K562 (cell line): Measurements from ENCODE around the gene TSG101. TPM values are rescaled to one million over a fixed set of nuclear protein-coding genes. Genes with fewer than 3 reads are reported as not detected.

Experiments
- ATF1 ChIP-seq, 2 experiments: fragments of 450-650 bp in 1 of 2; IDR thresholded peaks; 2 replicates each; pipeline ENCODE4 v1.6.1; 2016; ENCODE audit warnings: missing compliant biosample characterization in 1 of 2, missing genetic modification characterization in 1 of 2
- BCL6 ChIP-seq: fragments of 250-450 bp; sonication (Bioruptor Pico); IDR thresholded peaks from 2 replicates; pipeline ENCODE4 v1.4.0; 2020
- HIVEP1 ChIP-seq: fragments of 250-450 bp; sonication (Bioruptor Pico); IDR thresholded peaks from 2 replicates; pipeline ENCODE4 v1.4.0; 2020; ENCODE audit warnings: mild to moderate bottlenecking
- NEUROD1 ChIP-seq: fragments of 150-350 bp; IDR thresholded peaks from 2 replicates; pipeline ENCODE4 v1.6.1; 2014; ENCODE audit warnings: borderline replicate concordance, low read length, low read depth; ENCODE audit not compliant: partially characterized antibody
- POLR2B ChIP-seq: fragments of 450-650 bp; IDR thresholded peaks from 2 replicates; pipeline ENCODE4 v1.6.1; 2018; ENCODE audit warnings: low read depth; ENCODE audit not compliant: partially characterized antibody
- POLR2G ChIP-seq: fragments of 200-400 bp; formaldehyde crosslinking; IDR thresholded peaks from 2 replicates; pipeline ENCODE4 v1.6.1; 2017; ENCODE audit warnings: low read depth, mild to moderate bottlenecking, antibody characterized with exemption, low read length, moderate library complexity
- SMAD2 ChIP-seq: fragments of 150-350 bp; IDR thresholded peaks from 2 replicates; pipeline ENCODE4 v1.6.1; 2014; ENCODE audit warnings: low read depth, mild to moderate bottlenecking, low read length
- SRSF7 ChIP-seq: fragments of 200-400 bp; formaldehyde crosslinking; optimal IDR thresholded peaks from 2 replicates; pipeline ENCODE3; 2017; ENCODE audit warnings: mild to moderate bottlenecking, low read depth, low read length
- STAG1 ChIP-seq: sonication (generic); formaldehyde crosslinking; IDR thresholded peaks from 2 replicates; pipeline ENCODE4 v1.5.0; 2020; ENCODE audit warnings: missing genetic modification reagents, borderline replicate concordance
- TCF7L2 ChIP-seq: fragments of 150-350 bp; IDR thresholded peaks from 2 replicates; pipeline ENCODE4 v1.6.1; 2016; ENCODE audit warnings: low read depth, mild to moderate bottlenecking, low read length, moderate library complexity
- ZNF133 ChIP-seq: fragments of 250-450 bp; sonication (Bioruptor Pico); IDR thresholded peaks from 2 replicates; pipeline ENCODE4 v1.4.0; 2020; ENCODE audit warnings: mild to moderate bottlenecking
- ZNF41 ChIP-seq: fragments of 250-450 bp; sonication (Bioruptor Pico); conservative IDR thresholded peaks from 2 replicates; pipeline ENCODE4 v1.4.0; 2020; ENCODE audit warnings: mild to moderate bottlenecking
- polyA plus RNA-seq, 8 experiments: library from polyadenylated mRNA; depleted of rRNA in 4 of 8; stranded (reverse) in 5 of 8; unstranded in 3 of 8; fragments of >200 nt; fragmentation: Nextera tagmentation in 2 of 8; fragmentation: Illumina TruSeq in 1 of 8; extraction: Ambion mirVana in 2 of 8; extraction: Trizol in 1 of 8; gene quantifications; 2 replicates each; pipeline versions ENCODE4 v1.2.1 to v1.2.3, GENCODE V29; 2011 to 2014; ENCODE audit warnings: inconsistent platforms in 1 of 8, missing spikeins in 1 of 8
- total RNA-seq, 7 experiments: library from RNA; depleted of rRNA in 6 of 7; stranded (reverse); fragments of >200 nt in 6 of 7; fragmentation: Illumina TruSeq in 2 of 7; extraction: Trizol in 2 of 7; gene quantifications; 2 replicates each; pipeline versions ENCODE4 v1.2.1 to v1.2.3, GENCODE V29; 2011 to 2021; ENCODE audit warnings: low replicate concordance in 1 of 7
- TF ChIP-seq, protein P1 (sequence below): fragments of 250-450 bp; sonication (Bioruptor Pico); IDR thresholded peaks from 2 replicates; pipeline ENCODE4 v1.9.0; 2021; ENCODE audit warnings: mild to moderate bottlenecking, inconsistent platforms
- TF ChIP-seq, protein P2 (sequence below): sonication (generic); formaldehyde crosslinking; IDR thresholded peaks from 2 replicates; pipeline ENCODE4 v1.8.0; 2022; ENCODE audit warnings: mild to moderate bottlenecking, missing genetic modification reagents
- TF ChIP-seq, protein P3 (sequence below): fragments of 450-650 bp; formaldehyde crosslinking; IDR thresholded peaks from 2 replicates; pipeline ENCODE4 v1.4.0; 2020; ENCODE audit warnings: mild to moderate bottlenecking, moderate library complexity
- TF ChIP-seq, protein P4 (sequence below): fragments of 250-450 bp; sonication (Bioruptor Pico); IDR thresholded peaks from 2 replicates; pipeline ENCODE4 v1.5.0; 2021
- TF ChIP-seq, protein P5 (sequence below): fragments of 250-450 bp; sonication (Bioruptor Pico); IDR thresholded peaks from 2 replicates; pipeline ENCODE4 v1.5.0; 2021; ENCODE audit warnings: mild to moderate bottlenecking, moderate library complexity

Gene TSG101
- total and polyA plus RNA-seq, 9 of the 15 experiments (the other 6 are each of a cell fraction or from before 2014, with no cell fraction given) = 24.6 to 141 (median 60.0) TPM

DNA sequence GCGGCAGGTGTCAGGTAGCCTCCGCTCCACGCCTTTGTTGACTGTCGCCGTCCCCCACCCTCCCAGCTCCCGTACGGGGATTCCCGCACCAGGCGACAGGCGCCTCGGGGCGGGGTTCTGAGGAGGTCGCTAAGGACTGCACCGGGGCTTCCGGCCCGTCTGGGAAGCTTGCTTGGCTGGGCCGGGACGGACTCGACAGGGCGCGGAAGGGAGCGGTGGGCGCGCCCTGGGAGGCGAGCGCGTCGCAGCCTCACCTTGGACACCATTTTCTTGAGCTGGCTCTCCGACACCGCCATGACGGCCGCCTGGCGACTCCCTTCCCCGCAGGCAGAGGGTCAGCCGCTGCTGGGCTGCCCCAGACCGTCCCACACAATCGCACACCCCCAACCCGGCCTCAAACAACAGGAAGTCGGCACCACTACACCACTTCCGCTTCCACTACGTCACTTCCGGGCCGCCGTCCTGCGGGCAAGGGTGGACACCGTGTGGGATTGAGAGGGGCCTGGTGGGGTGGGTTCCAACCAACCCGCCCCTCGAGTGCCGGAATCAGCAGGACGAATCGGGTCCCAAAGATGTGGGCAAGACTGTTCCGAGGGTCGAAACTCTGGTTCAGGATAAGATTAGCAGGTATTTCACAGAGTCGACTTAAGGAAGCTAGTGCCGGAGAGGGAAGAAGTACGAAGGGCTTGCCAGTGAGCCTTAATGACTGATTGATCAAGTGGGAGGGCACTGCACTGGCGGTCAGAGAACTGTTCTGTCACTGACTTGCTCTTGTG is at the start of gene TSG101 (continued):
- no peak for TF ChIP-seq ZNF133 (CRISPR knock-in tag)
- TF ChIP-seq POLR2G = peak; percentile 98
- TF ChIP-seq BCL6 = no peak
- TF ChIP-seq, protein P1, sequence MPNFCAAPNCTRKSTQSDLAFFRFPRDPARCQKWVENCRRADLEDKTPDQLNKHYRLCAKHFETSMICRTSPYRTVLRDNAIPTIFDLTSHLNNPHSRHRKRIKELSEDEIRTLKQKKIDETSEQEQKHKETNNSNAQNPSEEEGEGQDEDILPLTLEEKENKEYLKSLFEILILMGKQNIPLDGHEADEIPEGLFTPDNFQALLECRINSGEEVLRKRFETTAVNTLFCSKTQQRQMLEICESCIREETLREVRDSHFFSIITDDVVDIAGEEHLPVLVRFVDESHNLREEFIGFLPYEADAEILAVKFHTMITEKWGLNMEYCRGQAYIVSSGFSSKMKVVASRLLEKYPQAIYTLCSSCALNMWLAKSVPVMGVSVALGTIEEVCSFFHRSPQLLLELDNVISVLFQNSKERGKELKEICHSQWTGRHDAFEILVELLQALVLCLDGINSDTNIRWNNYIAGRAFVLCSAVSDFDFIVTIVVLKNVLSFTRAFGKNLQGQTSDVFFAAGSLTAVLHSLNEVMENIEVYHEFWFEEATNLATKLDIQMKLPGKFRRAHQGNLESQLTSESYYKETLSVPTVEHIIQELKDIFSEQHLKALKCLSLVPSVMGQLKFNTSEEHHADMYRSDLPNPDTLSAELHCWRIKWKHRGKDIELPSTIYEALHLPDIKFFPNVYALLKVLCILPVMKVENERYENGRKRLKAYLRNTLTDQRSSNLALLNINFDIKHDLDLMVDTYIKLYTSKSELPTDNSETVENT (CRISPR knock-in tag) = peak; percentile 60; the same call in 1 of the 2 replicates
- TF ChIP-seq, protein P2, sequence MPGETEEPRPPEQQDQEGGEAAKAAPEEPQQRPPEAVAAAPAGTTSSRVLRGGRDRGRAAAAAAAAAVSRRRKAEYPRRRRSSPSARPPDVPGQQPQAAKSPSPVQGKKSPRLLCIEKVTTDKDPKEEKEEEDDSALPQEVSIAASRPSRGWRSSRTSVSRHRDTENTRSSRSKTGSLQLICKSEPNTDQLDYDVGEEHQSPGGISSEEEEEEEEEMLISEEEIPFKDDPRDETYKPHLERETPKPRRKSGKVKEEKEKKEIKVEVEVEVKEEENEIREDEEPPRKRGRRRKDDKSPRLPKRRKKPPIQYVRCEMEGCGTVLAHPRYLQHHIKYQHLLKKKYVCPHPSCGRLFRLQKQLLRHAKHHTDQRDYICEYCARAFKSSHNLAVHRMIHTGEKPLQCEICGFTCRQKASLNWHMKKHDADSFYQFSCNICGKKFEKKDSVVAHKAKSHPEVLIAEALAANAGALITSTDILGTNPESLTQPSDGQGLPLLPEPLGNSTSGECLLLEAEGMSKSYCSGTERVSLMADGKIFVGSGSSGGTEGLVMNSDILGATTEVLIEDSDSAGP (CRISPR knock-in tag) = no peak
- peak; percentile 8 for TF ChIP-seq NEUROD1
- TF ChIP-seq, protein P3, sequence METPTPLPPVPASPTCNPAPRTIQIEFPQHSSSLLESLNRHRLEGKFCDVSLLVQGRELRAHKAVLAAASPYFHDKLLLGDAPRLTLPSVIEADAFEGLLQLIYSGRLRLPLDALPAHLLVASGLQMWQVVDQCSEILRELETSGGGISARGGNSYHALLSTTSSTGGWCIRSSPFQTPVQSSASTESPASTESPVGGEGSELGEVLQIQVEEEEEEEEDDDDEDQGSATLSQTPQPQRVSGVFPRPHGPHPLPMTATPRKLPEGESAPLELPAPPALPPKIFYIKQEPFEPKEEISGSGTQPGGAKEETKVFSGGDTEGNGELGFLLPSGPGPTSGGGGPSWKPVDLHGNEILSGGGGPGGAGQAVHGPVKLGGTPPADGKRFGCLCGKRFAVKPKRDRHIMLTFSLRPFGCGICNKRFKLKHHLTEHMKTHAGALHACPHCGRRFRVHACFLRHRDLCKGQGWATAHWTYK (CRISPR knock-in tag) = 0 out of 2 replicates have a peak, but pooled peaks have one; percentile 44
- TF ChIP-seq ZNF41 (CRISPR knock-in tag) = no peak
- peak; percentile 54 for TF ChIP-seq ATF1 (CRISPR knock-in tag; IDR thresholded peaks at IDR 0.05)
- peak; percentile 98 for TF ChIP-seq ATF1 (tag; IDR thresholded peaks at IDR 0.05)
- TF ChIP-seq, protein P4, sequence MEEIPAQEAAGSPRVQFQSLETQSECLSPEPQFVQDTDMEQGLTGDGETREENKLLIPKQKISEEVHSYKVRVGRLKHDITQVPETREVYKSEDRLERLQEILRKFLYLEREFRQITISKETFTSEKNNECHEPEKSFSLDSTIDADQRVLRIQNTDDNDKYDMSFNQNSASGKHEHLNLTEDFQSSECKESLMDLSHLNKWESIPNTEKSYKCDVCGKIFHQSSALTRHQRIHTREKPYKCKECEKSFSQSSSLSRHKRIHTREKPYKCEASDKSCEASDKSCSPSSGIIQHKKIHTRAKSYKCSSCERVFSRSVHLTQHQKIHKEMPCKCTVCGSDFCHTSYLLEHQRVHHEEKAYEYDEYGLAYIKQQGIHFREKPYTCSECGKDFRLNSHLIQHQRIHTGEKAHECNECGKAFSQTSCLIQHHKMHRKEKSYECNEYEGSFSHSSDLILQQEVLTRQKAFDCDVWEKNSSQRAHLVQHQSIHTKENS (CRISPR knock-in tag) = no peak
- TF ChIP-seq, protein P5, sequence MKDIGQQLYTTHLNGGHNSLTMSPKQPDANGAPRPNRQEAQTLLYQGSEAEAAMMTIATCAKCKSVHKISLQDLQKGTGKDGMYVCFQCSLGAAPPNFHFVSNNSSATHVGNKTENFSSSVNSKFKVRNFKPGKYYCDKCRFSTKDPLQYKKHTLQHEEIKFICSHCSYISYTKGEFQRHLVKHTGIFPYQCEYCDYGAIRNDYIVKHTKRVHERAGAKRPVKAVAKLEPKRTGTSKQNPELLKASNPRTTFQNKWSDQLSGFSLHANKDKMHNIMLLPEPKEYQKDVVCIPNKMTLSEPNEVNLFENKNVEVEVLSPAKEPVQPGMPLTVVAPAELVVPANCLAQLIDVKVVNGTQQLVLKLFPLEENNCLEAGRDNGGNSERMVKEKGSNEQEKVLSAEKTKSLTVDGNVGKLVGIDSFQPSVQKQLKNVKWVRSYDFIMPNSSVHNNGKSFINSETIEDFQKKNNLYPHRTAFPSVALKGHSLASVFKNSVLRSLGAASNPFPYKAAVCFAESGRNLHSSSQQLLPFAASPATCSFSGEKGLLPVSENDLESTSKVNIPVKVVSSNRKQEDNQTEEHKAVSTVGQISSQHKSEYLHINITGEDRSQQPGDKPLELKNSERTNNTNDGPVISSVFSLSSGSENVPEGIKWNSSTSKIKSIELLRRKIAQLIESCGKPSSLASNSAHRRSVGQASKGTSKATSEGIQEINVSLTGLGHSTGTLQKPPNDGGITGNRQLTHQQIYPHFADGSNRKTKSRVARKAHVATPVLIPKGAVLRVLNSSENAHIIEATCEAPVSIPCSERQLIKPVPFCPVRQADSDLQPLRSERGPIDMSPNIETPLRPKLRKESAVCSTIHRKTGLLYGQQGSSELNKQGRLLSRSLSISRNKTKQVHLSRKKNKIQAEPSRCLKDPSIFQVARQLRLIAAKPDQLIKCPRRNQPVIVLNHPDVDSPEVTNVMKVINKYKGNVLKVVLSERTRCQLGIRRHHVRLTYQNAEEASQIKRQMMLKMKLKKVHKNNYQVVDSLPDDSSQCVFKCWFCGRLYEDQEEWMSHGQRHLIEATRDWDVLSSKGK = no peak
- no peak for TF ChIP-seq SMAD2
- TF ChIP-seq SRSF7 = no peak
- no peak for TF ChIP-seq TCF7L2
- TF ChIP-seq POLR2B = peak; percentile 93
- peak; percentile 81; the same call in 1 of the 2 replicates for TF ChIP-seq HIVEP1
- no peak for TF ChIP-seq STAG1
